ENCODE data around the gene SSR4. TPM values are rescaled to one million over a fixed set of nuclear protein-coding genes. Genes with fewer than 3 reads are reported as not detected.
"Not testable (repeated sequence)": the region's sequence is repeated elsewhere in the genome, so short reads cannot be mapped to it uniquely, and the experiment has no call there.

The SSR4 gene
- total RNA-seq, 2 experiments from 2014 or later: 190 to 191 TPM

DNA sequence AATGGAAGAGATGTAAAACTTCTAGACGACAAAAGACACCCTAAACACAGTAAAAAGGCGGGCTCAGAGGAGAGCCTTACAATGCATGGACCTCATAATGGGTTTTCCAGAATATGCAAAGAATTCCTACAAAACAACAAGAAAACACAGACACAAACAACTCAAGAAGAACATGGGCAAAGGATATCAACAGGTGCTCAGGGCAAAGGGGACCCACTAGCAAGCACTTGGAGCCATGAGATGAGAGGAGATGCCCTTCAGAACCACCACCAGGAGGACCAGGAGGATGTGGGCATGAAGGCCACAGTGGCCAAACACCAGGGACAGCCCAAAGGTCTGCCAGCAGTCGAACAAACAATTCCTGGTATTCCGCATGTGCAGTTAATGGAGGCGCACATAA is 18.7 kb downstream of the SSR4 start:
- no peak overlapping the region for H3K4me3 Mint-ChIP-seq
- DNase-seq (no peak), ATAC-seq (no peak)
- CTCF ChIA-PET: no interaction called here
- no peaks in the 10 kb centered on the region for H3K36me3 Mint-ChIP-seq
- peaks cover 10% of the 10 kb centered on the region for H3K4me1 Mint-ChIP-seq
- peaks cover 27% of the 10 kb centered on the region for H3K27me3 Mint-ChIP-seq
- no peaks in the 10 kb centered on the region for H3K9me3 Mint-ChIP-seq (ENCODE audit: low read depth)
- no peak overlapping the region for H3K27ac Mint-ChIP-seq

DNA sequence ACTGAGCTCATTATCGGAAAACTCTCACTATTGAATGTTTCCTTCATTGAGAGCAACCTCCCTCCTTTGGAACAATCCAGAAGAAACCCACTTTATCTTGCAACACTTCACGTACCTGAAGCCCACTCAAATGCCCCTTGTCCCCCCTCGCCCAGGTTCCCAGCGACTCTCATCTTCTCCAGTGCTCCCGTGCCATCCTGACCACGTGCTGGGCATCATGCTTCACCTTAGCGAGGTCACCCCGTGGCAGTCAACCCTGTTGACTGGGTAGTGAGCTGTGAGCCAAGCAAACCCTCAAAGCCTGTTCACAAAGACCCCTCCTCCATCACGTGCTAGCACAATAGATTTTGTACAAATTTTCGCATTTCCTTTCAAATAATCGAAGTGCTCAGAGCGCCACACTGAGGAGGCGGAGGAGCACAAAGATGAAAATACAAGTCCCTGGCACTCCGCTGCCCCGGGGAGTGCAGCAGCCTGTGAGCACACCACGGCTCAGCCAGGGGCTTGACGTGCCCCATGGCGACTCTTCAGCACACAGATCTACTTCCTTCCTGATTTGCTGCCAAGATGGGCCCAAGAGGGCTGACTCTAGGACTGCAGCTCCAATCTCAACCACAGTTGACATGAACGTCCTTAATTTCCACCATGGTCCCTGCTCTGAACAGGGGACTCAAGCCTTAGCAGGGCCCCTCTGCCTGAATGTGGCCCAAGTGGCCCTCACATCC is 20.3 kb downstream of the SSR4 start:
- Mint-ChIP-seq H3K4me3 (no peak overlapping the region), H3K36me3 (no peaks in the 10 kb centered on the region), H3K27ac (no peak overlapping the region), H3K27me3 (peaks cover 33% of the 10 kb centered on the region), H3K9me3 (ENCODE audit: low read depth) (no peaks in the 10 kb centered on the region), H3K4me1 (peaks cover 10% of the 10 kb centered on the region)
- CTCF ChIA-PET: no interaction called here
- no peak for DNase-seq
- ATAC-seq: no peak

DNA sequence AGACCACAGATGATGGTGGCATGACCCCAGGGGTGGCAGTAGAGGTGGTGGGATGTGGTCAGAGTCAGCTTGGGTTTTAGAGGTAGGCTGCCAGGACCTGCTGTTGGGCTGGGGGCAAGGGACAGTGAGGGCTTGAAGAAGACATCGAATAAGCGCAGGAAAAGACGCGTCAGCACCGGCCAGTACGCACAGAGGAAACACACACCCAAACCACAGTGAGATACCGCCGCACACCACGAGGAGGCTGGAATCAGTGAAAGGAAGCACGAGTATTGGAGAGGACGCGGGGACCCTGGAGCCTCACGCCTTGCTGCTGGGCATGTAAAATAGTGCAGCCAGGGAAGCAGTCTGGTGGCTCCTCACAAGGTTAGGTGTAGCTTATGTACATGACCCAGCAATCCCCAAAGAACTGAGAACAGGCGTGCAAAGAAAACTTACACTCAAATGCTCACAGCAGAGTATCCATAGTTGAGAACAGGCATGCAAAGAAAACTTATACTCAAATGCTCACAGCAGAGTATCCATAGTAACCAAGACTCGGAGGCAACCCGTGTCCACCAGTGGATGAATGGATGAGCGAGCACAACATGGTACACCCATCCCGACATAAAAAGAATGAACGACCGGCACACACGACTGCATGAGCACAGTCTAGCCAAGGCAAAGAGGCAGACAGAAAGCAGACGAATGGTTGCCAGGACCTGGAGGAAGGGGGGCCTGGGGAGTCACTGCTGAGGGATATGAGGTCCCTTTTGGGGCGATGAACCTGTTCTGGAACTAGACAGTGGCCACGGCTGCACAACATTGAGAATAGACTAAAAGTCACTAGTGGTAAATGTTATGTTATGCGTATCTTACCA is 22.6 kb downstream of the SSR4 start:
- no peak overlapping the region for H3K27ac Mint-ChIP-seq
- DNase-seq (peak; percentile 58), ATAC-seq (peak; percentile 55)
- no peaks in the 10 kb centered on the region for H3K9me3 Mint-ChIP-seq (ENCODE audit: low read depth)
- no peaks in the 10 kb centered on the region for H3K36me3 Mint-ChIP-seq
- H3K4me1 Mint-ChIP-seq: peaks cover 22% of the 10 kb centered on the region
- H3K27me3 Mint-ChIP-seq: peaks cover 33% of the 10 kb centered on the region
- H3K4me3 Mint-ChIP-seq: no peak overlapping the region
- CTCF ChIA-PET: interaction anchor here (1.3 kb wide), 1 partner anchor 31 kb away, joined by 3 read pairs; no protein-coding TSS in a partner anchor

DNA sequence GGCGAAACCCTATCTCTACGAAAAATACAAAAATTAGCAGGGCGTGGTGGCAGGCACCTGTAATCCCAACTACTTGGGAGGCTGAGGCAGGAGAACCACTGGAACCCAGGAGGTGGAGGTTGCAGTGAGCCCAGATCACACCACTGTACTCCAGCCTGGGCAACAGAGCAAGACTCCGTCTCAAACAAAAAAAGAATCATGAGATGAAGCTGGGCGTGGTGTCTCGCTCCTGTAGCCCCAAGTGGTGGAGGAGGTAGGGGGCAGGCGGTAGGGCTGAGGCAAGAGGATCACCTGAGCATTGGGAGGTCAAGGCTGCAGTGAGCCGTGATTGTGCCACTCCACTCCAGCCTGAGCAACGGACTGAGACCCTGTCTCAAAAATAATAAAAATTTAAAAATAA is 23.6 kb downstream of the SSR4 start:
- not testable (repeated sequence) for H3K27ac Mint-ChIP-seq; ATAC-seq; H3K36me3 Mint-ChIP-seq; H3K4me3 Mint-ChIP-seq; H3K9me3 Mint-ChIP-seq (ENCODE audit: low read depth); DNase-seq
- Mint-ChIP-seq H3K27me3 (peaks cover 23% of the 10 kb centered on the region), H3K4me1 (peaks cover 29% of the 10 kb centered on the region)
- CTCF ChIA-PET: interaction anchor here (1.1 to 1.3 kb wide), 2 partner anchors 20 to 30 kb away, joined by 3 read pairs; no protein-coding TSS in a partner anchor

DNA sequence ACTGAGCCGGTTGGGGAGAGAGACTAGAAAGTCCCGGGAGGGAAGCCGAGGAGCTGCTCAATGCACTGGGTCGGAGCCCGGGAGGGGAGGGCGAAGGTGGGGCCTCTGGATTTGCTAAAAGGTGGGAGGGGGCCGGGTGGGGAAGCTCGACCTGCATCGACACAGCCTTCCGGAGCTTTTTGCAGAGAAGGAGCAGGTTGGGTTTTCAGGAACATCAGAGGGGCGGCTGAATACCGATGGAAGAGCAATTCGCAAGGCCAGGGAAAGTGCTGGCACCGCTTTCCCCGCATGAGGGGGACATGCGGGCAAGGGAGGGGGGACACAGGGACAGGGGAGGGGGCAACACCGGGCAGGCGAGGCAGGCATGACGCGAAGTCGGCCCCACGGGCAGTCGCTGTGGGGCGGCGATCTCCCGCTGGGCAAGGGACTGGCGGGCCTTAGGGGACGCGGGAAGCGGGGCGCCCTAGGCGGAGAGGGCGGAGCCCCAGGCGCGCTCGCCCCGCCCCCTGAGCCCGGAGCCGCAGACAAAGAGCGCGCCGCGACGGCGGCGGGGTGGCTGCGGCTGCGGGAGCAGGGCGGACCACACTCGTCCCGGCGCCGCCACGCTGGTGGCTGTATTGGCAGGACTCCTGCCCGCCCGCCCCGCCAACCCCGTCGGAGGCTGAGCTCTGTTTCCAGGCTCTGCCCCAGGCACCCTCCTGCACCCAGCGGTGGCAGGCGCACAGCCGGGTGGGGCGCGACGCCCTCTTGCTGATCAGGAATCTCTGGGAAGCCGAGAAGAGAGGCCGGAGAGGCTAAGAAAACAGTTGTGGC is 24.3 kb downstream of the SSR4 start:
- CTCF ChIA-PET: interaction anchor here (1.1 to 1.3 kb wide), 2 partner anchors 19 to 30 kb away, joined by 3 read pairs; no protein-coding TSS in a partner anchor
- peak; percentile 50 for DNase-seq
- H3K27me3 Mint-ChIP-seq: peaks cover 20% of the 10 kb centered on the region
- no peaks in the 10 kb centered on the region for H3K36me3 Mint-ChIP-seq
- no peak overlapping the region for H3K27ac Mint-ChIP-seq
- peak; percentile 87 for ATAC-seq
- H3K4me1 Mint-ChIP-seq: peaks cover 29% of the 10 kb centered on the region
- no peaks in the 10 kb centered on the region for H3K9me3 Mint-ChIP-seq (ENCODE audit: low read depth)
- H3K4me3 Mint-ChIP-seq: no peak overlapping the region

DNA sequence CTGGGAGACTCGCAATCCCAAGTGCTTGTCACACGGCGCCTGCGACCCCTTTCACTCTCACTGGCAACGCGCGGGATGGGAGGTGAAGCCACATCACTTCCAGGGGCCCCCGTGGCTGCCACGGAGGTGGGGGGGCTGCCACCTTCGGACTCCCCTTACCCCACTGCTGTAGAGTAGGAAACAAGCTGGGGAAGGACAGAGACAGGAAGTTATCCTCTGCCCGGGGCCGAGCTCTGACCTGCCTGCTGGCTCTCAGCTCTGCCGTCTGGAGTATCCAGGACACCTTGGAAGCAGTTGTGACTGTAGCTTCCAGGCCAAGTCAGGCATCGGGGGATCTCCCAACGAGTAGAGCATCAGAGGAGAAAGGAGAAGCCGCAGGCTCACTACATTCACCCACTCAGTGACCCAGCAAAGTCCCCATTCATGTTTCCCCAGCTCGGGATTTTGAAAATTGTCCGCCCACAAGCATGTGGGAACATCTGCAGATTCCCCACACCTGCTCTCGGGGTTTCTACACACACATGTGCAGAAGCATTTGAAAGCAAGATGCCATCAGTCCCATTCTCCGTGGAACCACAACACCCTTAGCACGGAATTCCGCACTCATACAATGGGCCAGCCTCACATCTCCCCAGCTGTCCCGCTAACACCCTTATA is 25.0 kb downstream of the SSR4 start:
- H3K36me3 Mint-ChIP-seq: no peaks in the 10 kb centered on the region
- peaks cover 19% of the 10 kb centered on the region for H3K27me3 Mint-ChIP-seq
- no peaks in the 10 kb centered on the region for H3K9me3 Mint-ChIP-seq (ENCODE audit: low read depth)
- H3K4me3 Mint-ChIP-seq: no peak overlapping the region
- CTCF ChIA-PET: no interaction called here
- H3K27ac Mint-ChIP-seq: no peak overlapping the region
- ATAC-seq (no peak), DNase-seq (no peak)
- peaks cover 28% of the 10 kb centered on the region for H3K4me1 Mint-ChIP-seq

DNA sequence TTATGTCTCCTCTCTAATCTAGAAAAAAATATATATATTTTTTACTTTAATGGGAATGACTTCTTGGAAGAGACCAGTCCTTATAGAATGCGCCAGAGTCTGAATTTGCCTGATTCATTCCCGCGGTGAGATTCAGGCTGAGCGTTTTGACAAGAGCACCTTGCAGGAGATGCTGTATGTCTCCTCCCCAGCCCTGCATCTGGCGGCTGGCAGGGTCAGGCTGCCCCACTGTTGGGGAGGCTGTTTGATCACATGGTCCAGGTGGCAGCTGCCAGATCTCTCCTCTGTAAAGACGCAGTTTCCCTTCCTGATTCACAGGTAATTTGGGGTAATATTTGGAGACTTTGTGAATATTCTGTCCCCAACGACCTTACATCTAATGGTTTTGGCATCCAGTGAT is 26.1 kb downstream of the SSR4 start:
- H3K4me3 Mint-ChIP-seq: no peak overlapping the region
- DNase-seq: no peak
- no peaks in the 10 kb centered on the region for H3K36me3 Mint-ChIP-seq
- H3K4me1 Mint-ChIP-seq: peaks cover 28% of the 10 kb centered on the region
- H3K27ac Mint-ChIP-seq: no peak overlapping the region
- ATAC-seq: no peak
- H3K27me3 Mint-ChIP-seq: peaks cover 16% of the 10 kb centered on the region
- CTCF ChIA-PET: no interaction called here
- H3K9me3 Mint-ChIP-seq (ENCODE audit: low read depth): no peaks in the 10 kb centered on the region

DNA sequence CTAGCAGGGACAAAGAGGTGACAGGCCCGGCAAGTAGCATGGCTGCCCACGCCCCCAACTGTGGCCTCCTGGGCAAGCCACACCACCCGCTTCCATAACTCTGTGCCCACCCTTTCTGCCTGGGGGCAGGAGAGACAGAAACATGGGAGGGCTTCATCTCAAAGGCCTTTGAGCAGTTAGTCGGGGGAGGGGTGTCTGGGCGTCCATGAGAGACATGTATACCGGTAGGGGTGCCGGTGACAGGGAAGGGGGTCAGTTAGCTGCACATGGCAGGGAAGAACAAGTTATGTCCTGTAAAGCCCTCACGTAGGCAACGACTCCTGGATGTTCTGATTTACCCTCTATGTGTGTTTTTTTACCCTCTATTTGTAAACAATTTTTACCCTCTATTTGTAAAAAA is 26.6 kb downstream of the SSR4 start:
- H3K4me1 Mint-ChIP-seq: peaks cover 28% of the 10 kb centered on the region
- H3K4me3 Mint-ChIP-seq: no peak overlapping the region
- ATAC-seq: no peak
- peaks cover 17% of the 10 kb centered on the region for H3K27me3 Mint-ChIP-seq
- no peak overlapping the region for H3K27ac Mint-ChIP-seq
- CTCF ChIA-PET: no interaction called here
- no peaks in the 10 kb centered on the region for H3K9me3 Mint-ChIP-seq (ENCODE audit: low read depth)
- DNase-seq: no peak
- no peaks in the 10 kb centered on the region for H3K36me3 Mint-ChIP-seq

DNA sequence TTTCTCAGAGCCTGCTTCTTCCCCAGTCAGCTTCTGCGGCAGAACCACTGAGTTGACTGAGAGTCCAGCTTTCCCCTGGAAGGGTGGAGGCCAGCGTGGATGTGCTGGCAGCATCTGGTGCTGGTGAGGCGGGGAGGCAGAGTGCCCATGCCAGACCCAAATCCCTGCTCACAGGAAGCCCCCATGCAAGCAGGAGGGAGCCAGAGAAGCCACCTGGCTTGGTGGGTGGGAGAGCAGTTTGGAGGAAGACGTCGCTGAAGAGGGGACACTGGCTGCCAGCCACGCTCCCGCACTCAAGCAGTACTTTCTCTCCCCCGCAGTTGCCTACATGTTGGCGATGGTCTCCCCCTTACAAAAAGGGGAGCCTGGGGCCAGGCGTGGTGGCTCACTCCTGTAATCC is 29.9 kb downstream of the SSR4 start:
- peaks cover 19% of the 10 kb centered on the region for H3K4me1 Mint-ChIP-seq
- no peak overlapping the region for H3K4me3 Mint-ChIP-seq
- CTCF ChIA-PET: no interaction called here
- DNase-seq (no peak), ATAC-seq (no peak)
- H3K9me3 Mint-ChIP-seq (ENCODE audit: low read depth): no peaks in the 10 kb centered on the region
- no peaks in the 10 kb centered on the region for H3K36me3 Mint-ChIP-seq
- H3K27me3 Mint-ChIP-seq: peaks cover 33% of the 10 kb centered on the region
- H3K27ac Mint-ChIP-seq: no peak overlapping the region

DNA sequence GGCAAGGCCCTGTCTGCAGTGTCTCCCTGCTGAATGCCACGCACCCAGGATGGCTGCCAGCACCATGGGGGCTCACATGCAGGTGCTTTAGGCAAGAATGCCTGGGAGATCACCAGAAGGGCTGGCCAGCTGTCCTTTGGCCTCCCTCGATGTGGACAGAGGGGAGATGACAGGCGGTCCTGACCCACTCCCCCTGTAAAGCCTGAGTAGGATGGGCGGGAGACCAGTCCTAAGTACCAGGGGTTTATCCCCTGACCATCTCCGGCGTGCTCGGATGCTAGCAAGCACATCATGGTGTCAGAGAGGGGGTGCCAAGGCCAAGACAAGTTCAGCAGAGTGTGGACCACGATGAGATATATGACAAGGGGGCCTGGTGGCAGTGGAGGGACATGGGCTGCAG is 30.6 kb downstream of the SSR4 start:
- H3K4me1 Mint-ChIP-seq: peaks cover 19% of the 10 kb centered on the region
- ATAC-seq: no peak
- no peaks in the 10 kb centered on the region for H3K9me3 Mint-ChIP-seq (ENCODE audit: low read depth)
- H3K27ac Mint-ChIP-seq: no peak overlapping the region
- H3K4me3 Mint-ChIP-seq: no peak overlapping the region
- no peaks in the 10 kb centered on the region for H3K36me3 Mint-ChIP-seq
- CTCF ChIA-PET: no interaction called here
- no peak for DNase-seq
- peaks cover 30% of the 10 kb centered on the region for H3K27me3 Mint-ChIP-seq

DNA sequence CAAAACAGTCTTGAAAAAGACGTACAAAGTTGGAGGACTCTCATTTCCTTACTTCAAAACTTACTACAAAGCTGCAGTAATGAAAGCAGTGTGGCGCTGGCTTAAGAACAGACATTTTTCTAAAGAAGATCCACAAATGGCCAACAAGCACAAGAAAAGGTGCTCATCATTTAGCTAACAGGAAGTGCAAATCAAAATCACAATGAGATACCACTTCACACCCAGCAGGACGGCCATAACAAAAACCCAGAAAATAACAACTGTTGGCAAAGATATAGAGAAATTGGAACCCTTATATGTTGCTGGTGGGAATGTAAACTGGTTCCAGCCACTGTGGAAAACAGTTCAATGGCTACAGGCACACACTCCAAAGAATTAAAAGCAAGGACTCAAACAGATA is 32.5 kb downstream of the SSR4 start:
- DNase-seq: no peak
- no peak overlapping the region for H3K4me3 Mint-ChIP-seq
- no peaks in the 10 kb centered on the region for H3K9me3 Mint-ChIP-seq (ENCODE audit: low read depth)
- CTCF ChIA-PET: no interaction called here
- H3K36me3 Mint-ChIP-seq: no peaks in the 10 kb centered on the region
- H3K27me3 Mint-ChIP-seq: peaks cover 36% of the 10 kb centered on the region
- H3K4me1 Mint-ChIP-seq: peaks cover 8% of the 10 kb centered on the region
- no peak overlapping the region for H3K27ac Mint-ChIP-seq
- ATAC-seq: no peak

DNA sequence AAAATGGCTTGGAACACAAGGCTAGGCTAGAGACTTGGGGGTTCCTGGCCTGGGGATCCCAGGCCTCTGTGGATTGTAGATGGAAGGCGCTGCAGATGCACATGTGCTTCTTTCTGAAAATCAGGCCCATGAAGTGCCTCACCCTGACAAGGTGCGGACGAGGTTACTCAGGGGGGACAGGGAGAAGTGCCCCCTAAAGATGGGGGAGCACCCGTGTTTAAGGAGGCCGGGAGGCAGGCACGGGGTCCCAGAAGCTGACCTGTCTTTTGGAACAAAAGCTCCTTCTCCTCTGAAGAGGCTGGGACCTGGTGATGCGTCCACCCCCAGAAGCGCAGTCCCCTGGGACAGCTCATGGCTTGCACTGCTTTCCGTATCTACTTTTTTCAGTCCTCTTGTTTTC is 33.4 kb downstream of the SSR4 start:
- Mint-ChIP-seq H3K9me3 (ENCODE audit: low read depth) (no peaks in the 10 kb centered on the region), H3K27me3 (peaks cover 40% of the 10 kb centered on the region), H3K27ac (no peak overlapping the region), H3K4me1 (no peaks in the 10 kb centered on the region), H3K4me3 (no peak overlapping the region), H3K36me3 (no peaks in the 10 kb centered on the region)
- DNase-seq (no peak), ATAC-seq (no peak)
- CTCF ChIA-PET: no interaction called here

DNA sequence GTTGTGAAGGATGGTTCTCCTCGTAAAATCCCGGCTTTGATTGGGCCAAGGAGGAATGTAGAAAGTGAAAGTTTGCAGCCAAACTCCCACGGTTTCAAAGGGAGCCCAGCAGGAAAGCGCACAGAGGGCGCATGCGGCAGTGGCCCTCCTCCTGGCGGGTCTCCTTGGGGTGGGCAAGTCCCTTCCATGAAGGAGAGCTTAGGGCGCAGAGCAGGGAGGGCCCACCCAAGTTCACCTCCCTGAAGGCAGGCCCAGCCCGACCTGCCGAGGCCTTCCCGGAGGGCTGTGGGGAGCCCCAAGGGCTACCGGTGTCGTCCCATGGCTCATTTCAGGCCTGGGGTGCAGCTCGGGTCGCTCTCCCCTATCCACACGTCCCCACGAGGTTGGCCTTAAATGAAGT is 33.8 kb downstream of the SSR4 start:
- Mint-ChIP-seq H3K4me1 (no peaks in the 10 kb centered on the region), H3K9me3 (ENCODE audit: low read depth) (no peaks in the 10 kb centered on the region), H3K27me3 (peaks cover 40% of the 10 kb centered on the region), H3K36me3 (no peaks in the 10 kb centered on the region), H3K27ac (no peak overlapping the region), H3K4me3 (no peak overlapping the region)
- ATAC-seq (no peak), DNase-seq (no peak)
- CTCF ChIA-PET: no interaction called here
